ENCODE data around the gene SETD5.

Gene SETD5

DNA sequence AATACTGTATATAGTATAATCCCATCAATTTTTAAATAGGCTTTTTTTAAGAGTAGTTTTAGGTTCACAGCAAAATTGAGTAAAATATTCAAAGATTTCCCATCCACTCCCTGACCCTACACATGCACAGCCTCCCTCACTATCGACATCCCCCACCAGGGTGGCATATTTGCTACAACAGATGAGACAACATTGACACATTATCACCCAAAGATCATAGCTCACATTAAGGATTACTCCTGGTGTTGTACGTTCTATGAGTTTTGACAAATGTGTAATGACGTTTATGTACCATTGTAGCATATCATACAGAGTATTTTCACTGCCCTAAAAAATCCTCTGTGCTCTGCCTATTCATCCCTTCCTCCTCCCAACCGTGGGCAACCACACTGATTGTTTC is 116.9 kb downstream of the SETD5 start:
- no peak for DNase-seq (ENCODE audit: low spot score)

DNA sequence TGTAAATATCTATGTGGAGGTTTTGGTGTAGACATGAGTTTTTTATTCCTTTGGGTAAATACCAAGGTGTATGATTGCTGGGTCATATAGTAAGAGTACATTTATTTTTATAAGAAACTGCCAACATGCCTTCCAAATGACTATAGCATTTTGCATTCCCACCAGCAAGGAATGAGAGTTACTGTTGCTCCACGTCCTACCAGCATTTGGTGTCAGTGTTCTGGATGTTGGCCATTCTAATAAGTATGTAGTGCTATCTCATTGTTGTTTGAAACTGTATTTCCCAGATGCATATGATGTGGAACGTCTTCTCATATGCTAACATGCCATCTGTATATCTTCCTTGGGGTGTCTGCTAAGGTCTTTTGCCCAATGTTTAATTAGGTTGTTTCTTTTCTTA is 117.5 kb downstream of the SETD5 start:
- DNase-seq (ENCODE audit: low spot score) = no peak

DNA sequence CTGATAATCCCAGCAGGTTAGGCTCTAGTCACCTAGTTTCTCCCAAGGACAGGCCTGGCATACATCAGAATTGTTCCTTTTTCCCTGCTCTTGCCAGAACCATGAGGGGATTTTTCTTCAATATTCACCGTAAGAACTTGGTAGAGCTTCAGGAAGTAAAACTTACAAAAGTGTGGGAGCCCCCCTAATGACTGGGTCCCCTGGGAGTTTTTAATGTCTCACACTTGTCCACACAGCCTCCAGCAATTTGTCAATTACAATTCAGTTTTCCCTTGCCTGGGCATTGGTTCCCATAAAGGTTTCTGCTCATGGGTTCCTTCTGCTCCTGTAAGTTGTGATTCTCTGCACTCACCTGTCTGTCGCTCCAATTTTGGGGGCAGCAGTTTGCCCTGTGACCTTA is 127.7 kb downstream of the SETD5 start:
- DNase-seq (ENCODE audit: low spot score) = no peak
